GM21526 (cell line): ENCODE results near the gene GNAI1.

Experiments used
- ATAC-seq: cut with Tn5 transposase; IDR thresholded peaks from one replicate; pipeline ENCODE4 v1.9.1; 2021; ENCODE audit warnings: moderate library complexity; ENCODE audit not compliant: unreplicated experiment, low FRiP score

Gene GNAI1

DNA sequence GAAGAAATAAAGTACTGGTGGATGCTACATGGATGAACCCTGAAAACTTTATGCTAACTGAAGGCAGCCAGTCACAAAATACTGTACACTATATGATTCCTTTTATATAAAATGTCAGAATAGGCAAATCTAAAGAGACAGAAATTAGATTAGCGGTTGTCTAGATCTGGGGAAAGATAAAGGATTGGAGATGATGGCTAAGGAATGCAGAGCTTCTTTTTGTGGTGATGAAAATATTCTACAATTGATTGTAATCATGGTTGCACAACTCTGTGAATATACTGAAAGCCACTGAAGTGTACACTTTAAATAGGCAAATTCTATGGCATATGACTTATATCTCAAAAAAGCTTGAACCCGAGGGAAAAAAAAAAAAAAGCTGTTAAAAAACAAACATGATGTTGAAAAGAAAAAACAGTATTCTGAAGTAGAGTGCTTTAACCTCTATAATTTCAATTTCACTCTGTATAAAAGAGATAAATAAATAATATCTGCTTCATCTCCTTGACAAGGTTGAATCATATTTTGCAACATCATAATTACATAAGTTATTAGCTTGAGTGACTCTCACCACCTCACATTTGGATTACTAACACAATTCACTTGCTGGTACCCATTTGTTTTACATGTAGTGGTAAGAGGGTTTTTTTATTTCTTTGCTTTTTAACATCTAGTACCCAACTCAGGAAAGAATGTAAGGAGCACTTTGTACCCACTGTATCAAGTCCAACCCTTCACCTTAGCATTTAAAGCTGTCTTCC lies 2.8 kb upstream of the GNAI1 start:
- ATAC-seq: no peak

DNA sequence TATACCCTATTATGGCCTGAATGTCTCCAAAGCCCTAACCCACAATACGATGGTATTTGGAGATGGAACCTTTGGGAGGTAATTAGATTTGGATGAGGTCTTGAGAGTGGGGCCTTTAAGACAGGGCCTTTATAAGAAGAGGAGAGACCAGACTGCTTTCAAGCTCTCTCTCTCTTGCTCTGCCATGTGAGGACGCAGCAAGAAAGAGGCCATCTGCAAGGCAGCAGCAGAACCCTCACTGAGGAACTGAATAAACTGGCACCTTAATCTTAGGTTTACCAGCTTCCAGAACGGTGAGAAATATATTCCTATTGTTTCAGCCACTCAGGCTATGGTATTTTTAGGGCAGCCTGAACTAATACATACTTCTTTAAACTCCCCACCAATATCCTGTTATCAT lies 2.0 kb upstream of the GNAI1 start:
- no peak for ATAC-seq

DNA sequence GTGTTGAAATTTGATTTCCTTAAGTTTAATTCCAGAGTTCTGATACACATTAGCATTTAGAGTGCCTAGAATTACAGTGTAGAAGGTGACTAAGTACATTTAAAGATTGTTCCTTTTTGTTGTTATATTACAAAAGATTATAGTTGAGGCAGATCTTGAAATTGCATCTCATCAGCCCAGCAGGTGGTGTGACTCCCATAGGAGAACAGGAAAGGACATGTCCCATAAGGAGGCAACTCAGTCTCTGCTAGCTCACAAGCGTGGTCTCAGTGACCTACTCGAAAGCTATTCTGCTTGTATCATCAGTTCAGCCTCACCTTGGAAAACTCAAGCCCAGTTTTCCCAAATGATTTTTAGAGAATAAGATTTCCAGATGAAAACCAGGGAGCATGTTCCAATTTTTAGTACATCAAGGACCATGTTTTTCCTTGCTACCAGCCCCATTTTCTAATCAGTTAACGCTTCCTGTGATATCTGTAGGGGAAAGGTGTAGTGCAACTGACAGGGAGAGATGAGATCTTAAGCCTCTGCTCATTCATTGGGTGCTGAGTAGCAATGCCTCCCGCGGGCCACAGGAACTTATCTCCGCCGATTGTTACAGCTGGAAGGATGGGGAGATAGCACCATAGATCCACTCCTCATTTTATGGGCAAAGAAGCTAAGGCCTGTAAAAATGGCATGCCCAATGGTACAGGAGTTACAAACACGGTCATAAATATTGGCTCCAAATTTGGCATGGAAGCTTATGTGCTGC lies 1.1 kb upstream of the GNAI1 start:
- no peak for ATAC-seq

DNA sequence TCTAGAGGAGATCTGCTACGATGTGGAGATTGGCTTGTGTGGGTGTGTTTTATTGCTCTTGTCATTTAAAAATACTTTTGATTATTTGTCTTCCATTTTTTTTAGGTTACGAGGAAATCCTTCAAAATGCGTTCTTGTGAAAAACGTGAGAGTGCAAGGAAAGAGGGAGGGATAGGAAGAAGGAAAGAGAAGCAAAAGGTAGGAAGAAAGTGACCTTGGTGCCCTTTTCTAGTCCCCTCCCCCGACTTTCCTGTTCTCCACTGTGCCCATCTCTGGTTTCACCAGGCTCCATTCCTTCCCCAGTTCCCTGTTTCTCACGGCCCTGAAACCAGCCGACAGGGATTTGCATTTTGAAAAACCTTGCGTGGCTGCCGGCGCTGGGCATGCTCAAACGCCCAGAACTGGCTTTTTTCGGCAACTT lies 506 bp upstream of the GNAI1 start:
- no peak for ATAC-seq

DNA sequence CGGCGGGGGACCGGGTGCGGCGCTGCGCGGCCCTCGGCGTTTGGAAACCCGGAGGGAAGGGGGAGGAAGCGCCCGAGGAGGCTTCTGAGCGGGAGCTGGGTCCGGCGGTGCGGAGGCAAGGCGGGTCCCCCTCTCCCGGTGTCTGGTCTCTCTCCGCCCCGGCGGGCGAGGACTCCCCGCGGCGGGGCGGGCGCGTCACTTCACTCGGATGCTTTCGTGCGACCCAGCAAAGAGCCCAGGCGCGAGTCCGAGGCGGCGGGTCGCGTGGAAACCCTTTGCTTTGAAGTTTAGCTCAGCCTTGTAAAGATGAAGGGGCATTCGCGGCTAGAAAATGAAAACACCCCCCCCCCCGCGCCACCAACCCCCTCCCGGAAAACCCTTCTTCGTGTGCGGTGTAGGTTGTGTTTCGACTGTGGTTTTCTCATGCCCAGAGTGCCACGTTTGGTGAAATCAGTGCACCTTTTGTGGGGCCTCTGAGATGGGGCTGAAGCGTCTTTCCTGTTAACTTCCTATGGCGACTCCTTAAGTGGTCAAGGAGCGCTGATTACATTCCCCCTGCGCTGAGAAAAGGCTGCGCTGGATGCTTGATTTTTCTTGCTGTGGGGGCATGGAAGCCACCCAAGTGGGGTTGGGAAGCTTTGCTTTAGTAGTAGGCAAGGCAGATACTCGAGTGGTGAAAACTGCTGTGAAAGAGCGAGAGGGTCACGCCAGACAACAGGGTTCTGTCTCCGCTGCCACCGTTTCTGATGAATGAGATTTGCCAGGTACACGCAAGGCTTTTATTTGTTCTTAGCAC lies 876 bp downstream of the GNAI1 start:
- no peak for ATAC-seq

DNA sequence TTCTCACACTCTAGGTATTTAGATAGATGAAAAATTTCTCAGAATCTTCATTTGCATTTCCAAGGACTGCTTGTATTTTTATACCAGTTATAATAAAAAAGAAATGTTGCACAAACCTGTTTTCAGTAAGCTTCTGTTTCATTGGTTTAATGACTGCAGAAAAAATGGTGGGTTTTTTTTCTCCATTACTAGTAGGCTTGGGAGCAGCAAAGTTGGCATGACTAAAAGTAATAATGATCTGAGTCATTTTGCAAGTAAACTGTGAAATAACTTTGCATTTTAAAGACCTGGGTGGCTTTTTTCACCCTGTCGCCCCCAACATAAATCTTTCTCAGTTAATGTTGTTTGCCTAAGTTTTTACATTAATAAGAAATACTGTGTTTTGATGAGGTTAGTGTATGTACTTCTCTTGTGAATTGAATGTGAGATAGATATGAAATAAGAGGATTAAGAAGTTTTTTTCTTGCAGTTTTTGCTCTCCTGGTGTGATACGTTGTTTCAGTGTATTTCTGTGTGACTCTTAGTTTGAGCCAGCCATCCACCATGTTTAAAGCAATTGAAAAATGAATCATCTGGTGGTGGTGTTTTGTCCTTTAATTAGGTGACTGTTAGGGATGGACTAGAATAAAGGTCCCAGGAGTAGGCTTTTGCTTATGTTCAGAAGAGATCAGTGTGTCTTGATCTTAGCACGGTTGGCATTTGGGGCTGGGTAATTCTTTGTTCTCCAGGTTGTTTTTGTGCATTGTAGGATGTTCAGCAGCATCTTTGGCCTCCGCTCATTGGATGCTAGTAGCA lies 1.8 kb downstream of the GNAI1 start:
- ATAC-seq: no peak

DNA sequence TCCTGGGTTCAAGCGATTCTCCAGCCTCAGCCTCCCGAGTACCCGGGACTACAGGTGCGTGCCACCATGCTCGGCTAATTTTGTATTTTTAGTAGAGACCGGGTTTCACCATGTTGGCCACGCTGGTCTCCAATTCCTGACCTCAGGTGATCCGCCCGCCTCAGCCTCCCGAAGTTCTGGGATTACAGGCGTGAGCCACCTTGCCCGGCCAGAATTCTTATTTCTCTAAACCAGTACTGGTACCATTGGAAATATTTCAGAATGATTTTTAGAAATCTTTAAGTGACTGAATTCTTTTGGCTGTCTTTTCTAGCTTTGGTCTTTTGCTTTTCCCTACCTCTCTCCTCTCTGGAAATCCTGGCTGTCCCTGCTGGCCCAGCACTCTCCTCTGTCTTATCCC lies 2.8 kb downstream of the GNAI1 start:
- no peak for ATAC-seq

DNA sequence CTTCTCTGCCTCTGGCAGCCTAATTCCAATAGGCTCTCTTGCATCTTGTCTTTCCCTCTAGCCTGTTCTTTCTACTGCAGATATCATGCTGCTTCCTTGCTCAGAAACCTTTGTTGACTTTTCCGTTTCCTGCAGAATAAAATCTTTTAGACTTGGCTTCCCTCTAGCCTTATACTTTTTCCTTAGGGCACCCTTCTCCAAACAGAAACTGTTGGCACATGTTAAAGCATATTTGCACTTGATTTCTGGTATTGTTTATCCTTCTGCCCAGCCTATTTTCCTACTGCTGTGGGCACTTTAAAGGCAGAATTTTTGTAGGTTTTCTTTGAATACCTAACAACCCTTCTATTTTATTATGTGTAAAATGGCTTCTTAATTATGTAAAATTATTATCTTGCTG lies 4.6 kb downstream of the GNAI1 start:
- ATAC-seq: no peak

DNA sequence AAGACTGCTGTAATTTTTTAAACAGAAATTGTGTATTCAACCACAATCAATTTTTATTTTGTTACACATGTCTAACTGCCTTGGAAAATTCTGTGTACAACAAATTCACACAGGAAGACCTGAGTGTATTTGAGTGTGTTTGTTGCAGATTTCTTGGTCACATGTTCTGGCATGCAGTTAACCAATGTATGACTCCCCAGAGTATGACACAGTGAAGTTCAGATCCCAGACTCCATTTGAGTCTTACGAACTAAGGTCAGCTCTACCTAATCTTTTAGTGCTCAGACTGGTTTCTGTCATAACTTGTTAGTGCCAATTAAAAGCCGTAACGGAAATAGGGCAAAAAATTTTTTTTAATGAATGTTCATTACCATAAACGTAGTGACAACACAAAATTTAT lies 5.8 kb downstream of the GNAI1 start:
- ATAC-seq: no peak

DNA sequence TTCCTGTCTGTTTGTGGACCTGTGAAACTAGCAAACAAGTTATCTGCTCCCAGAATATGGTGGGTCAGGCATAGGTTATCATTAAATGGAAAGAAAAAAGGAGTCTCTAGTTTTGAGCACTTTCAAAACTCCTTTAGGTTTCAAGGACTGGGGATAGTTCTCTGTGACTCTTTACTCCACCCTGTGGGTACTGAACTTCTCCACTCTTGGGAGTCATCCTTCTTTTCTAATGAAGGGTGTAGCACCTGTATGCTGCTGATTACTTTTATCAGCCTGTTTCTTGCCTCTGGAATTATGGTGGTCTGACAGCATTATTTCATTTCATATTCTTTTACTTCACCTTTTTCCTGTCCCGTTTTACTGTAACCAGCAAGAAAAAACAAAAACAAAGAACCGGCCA lies 6.7 kb downstream of the GNAI1 start:
- no peak for ATAC-seq

DNA sequence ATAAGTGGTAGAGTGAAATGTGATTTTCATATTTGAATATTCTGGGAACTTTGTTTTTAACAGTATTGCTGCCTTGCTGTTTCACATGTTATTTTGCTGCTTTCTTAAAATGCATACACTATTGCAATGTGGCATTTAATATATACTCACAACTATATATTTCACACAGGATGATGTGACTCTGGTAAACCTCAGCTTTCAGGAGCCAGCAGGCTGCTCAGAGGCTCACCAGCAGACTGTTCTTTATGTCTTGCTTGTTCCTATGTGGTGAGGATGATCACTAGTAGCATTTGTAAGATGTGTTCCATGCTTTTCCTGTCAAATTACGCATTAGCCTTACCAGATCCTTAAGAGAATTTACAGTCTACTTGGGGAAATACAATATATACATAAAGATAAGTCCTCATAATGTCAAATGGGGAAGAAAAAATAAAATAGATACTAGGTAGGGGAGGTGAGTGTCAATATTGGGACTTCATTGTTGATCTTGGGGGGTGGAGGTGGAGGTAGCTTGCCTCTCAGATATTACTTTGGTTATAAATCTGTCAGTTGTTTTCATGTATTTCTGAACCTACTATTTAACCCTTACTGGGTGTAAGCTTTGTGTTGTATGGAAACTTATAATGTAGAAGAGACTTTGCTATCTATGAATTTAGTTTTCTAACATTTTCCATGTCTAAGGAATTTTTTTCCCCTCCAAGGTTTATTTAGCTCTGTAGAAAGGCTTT lies 8.4 kb downstream of the GNAI1 start:
- ATAC-seq: no peak

DNA sequence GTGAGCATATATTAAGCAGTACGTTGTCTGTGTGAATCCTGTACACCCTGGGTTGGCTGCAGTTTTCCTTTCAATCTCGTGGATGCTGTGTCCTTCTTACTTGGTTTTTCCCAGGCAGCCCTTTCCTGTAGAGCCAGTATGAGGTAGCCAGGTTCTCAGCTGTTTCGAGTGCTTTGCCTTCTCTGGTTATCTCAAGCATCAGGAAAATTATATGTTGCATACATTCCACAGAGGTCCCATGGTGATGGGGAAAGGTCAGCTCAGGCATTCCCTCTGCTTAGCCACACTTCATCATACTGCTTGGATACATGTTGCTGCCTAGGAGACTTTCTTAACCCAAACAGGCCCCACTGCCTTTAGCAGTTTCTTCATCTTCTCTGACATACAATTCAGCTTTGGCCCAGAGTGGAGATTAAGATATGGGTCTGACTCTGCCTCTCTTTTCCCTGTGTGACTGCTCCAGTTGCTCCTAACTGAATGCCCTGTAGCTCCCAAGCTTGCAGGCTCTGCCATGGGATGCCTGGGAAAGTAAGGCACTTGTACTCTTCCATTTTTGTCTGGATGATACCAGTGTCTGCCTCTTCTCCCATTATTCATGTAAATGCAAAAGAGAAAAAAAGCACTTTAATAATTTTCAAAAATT lies 11.3 kb downstream of the GNAI1 start:
- no peak for ATAC-seq

DNA sequence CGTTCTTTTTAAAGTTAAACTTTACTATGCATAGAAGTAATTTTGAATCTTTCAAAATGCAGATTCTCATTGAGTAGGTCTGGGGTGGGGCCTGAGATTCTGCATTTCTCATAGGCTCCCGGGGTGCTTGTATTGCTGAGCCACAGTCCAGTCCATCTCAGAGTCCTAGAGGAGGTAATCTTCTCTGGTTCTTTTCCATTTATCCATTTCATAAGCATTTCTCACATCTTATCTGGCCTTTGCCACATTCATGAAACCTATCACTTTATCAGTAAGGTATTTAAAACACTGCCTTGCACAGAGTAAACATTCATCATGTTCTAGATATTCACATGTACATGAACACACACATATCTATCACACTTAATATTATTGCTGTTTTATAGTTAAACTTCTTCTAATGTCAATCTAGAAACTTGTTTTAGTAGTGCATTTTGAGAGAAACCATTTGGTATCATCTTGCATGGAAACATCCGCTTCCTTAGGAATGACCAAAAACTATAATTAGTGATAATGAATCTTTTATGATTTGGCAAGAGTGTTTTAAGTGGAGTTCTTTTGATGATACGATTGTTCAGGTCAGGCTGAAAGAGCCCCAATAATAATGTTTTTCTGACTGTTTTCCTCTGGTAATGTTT lies 12.0 kb downstream of the GNAI1 start:
- ATAC-seq: no peak

DNA sequence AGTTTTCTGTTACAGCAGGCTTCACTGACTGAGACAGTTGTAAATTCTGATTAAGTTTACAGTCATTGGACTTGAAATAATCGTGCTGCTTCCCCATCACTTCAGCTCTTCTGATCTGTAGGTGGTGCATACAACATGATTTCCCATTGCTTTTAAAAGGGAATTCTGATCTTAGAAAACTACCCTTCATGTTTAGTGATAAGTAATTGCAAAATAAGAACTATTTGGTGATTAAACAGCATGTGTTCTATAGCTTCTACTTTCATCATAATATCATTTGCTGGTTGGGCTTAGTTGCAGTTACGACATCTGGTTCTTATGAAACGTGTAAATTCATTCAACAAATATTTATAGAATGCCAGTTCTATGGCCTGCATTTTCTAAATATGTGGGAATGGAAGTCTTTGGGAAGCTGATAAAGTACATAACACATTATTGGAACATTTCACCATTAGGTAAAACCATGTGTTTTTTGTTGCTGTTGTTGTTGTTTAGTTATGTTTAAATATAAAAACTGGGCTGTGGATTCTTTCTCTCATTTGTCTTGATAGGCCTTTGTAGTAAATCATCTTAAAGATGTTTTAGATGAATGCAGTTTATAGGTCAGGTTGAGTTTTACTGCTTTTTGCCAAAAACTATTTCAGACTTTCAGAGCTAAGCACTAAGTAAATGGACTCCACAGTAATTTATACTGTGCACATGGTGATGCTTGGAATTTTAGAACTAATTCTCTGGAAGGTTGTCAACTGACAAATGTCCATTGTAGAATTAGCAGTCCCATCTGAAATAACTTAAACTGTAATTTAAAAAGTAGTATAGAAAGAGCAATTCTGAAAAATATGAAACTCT lies 13.1 kb downstream of the GNAI1 start:
- ATAC-seq: no peak

DNA sequence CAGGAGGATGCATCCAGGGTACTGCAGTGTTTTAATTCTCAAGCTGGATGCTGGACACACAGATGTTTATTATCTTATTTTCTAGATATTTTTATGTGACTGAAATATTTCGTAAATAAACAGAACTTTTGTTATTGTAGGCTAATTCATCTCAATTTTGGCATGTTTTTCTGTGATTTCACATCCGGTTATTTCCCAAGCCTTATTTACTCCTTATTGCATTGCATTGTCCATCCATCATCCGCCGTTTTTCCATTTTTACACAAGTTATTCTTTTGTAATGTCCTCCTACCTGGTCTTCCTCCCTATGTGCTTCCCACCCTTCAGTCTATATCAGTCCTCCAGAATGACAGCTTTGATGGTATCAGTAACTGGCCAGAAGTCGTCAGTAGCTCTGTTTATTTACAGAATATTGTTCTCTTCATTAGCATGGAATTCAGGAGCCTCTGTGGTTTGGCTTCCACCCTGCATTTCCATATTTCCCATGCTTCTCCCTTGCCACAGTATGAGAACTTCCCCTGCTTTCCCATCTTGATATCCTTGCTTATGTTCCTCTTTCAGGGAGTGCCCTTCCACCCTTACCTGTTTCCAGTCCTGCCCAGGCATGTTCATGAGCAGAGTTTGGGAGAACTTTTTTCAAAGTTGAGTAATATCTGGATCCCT lies 16.1 kb downstream of the GNAI1 start:
- ATAC-seq: no peak

DNA sequence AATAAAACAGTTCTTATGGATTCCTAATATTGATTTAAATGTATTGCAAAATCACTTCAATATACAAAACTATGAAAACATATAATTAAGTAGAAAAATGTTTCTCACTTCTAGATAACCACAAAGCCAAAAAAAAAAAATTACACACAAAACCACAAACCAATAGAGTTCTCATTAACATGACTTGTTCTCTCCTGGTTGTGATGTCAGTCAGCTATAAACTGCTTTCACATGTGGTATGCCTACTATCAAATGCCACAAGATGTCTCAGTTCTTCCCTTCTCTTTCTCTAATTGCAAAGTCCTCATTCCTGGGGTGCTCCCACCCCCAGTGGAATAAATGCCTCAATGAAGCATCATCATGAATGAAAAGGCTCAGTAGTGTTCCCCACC lies 16.6 kb downstream of the GNAI1 start:
- ATAC-seq: no peak

DNA sequence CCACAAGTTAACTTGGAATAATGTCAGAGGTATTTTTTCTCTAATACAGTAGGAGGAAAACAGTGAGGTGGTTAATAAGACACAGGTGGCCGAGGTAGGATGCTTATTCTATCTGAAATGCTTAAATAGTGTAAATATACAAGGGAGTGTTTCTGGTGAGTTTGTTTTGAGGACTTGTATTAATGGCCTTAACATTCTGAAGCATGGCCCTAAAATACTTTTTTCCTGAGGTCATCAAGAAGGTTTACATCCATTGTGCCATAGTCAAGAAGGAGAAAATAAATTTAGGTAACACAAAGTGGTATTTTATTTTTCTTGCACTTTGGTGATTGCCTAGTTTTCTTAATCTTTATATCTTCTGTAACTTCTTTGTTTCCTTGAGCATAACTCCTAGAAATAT lies 18.8 kb downstream of the GNAI1 start:
- ATAC-seq: no peak
